Measurements from ENCODE around the gene FRMD4A.
"Not testable (repeated sequence)": the region's sequence is repeated elsewhere in the genome, so short reads cannot be mapped to it uniquely, and the experiment has no call there.

FRMD4A gene

DNA sequence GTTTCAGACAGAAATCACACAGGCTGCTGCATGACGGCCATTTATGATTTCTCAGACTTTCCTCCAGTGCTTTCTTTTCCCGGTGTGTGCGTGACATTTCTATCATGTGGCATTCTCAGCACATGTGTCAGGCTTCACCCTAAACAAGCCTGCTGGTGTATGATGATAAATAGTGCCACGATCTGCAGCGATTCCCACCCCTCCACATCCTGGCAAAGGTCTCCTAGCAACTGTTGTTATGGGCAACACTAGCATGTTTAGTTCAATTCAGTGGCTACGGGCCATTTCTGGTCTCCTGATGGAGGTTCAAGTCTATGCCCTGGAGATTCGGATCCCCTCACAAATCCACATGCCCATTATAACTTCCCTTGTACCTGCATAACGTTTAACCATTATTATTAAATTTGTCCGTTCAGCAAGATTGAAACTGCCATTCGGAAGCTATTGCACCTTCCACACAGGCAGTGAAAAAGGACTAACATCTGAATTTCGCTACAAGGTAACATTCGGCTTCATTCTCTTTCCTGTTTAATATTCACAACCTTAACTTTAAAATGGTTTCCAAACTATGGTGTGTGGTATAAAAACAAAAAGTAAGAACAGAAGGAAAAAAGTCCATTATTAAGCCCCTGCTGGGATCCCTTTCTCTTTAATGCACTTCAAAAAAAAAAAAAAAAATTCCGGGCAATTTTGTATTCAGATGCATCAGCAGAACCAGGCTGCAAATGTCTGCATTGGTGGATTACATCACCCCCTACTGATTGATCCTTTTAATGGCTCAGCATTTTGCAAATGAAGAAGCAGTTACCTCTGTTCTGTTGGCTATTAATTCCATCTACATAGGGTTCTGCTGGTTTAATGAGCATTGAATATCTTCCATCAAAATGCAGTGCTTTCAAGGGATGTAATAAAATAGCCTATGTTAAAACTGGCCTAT, 90.2 kb downstream of the FRMD4A start:
- no peak for DNase-seq (ENCODE audit: low spot score)

- not testable (repeated sequence) for DNase-seq (ENCODE audit: low spot score)
Measured at GRCh38 chr10:14238659-14239058, 92.1 kb downstream of the FRMD4A start.

- no peak for DNase-seq (ENCODE audit: low spot score)
Measured at GRCh38 chr10:14236341-14236740, 94.4 kb downstream of the FRMD4A start.

DNA sequence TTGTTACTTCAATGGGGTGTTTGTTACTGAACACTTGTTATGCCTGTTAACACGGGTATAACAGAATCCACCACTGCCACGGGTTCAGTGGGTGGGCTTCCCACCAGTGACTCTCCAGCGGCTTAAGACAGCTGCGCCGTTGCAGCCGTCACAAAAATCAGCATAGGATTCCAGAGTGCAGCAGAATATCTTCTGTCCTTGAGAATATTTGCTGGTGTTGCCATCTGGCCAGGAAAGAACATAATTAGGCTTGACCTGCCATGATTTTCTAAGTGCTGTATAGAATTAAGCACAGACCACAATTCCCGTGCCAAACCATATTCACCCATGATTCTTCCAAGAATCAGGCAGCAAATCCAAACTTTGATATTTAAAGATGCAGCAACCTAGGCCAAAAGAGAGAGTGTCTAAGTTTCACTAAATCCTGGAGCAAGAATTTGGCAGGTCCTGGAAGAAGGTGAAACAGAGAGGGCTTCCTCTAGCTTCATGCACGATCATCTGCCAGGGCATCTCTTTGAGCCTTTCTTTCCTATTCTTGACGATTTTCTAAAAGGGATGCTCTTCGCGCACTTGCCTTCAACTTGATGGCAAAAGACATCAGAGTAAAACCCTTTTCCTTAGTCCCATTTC, 95.0 kb downstream of the FRMD4A start:
- DNase-seq (ENCODE audit: low spot score), result no peak

DNA sequence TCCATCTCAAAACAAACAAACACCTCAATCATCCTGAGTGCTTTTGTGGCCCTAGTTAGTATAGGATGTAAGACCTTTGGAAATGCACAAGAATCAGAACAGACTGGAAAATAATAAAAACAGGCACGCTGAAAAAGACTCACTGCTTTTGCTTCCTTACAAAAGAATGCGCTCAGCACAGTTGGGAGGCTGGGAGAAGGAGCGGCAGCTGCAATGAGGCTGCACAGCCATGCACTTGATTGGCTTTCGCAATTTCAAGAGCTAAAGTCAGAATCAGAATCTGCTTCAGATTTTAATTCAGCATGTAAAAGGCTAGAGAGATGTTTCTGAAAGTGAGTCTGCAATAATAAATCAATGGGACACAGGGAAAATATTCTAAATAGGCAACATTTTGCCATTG, 97.2 kb downstream of the FRMD4A start:
- DNase-seq (ENCODE audit: low spot score), result no peak

DNA sequence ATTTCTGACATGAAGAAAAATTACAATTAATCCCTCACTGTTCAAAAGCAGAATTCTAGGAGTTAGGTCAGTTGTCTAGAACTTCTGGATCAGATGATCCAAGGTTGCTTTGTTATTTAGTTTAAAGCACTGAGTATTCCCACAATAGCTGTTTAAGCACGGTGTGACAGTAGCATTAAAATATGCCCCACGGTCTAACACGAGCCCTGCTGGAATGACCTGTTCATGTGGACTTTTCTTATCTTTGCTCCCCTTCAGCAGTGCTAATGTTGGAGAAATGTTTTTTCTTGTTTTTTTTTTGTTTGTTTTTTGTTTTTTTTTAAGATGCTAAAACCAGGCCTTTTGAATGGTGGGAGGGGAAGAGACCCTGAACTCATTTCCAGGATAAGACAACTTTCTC, 101.9 kb downstream of the FRMD4A start:
- not testable (repeated sequence) for DNase-seq (ENCODE audit: low spot score)

- no peak for DNase-seq (ENCODE audit: low spot score)
Measured at GRCh38 chr10:14225379-14225778, 105.3 kb downstream of the FRMD4A start.

GRCh38 chr10:14220026-14220425, 110.7 kb downstream of the FRMD4A start:
- DNase-seq (ENCODE audit: low spot score), result no peak

DNA sequence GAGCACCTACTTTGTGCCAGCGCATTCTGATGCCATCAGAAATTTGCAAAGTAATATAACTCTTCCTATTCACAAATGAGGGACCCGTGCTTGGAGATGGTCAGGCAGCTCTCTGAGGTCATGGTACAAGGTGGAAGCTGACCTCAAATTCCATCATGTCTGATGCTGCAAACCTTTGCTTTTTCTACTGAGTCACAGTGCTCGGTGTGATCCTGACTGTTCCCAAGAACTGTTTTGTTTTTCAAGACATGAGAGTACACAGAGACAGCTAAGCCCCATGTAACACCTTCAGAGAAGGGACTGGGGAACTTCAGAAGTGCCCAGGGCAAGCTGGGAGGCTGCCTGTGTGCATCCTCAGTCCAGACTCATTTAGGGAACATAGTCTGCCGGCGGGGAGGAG, 111.3 kb downstream of the FRMD4A start:
- DNase-seq (ENCODE audit: low spot score), result no peak

DNA sequence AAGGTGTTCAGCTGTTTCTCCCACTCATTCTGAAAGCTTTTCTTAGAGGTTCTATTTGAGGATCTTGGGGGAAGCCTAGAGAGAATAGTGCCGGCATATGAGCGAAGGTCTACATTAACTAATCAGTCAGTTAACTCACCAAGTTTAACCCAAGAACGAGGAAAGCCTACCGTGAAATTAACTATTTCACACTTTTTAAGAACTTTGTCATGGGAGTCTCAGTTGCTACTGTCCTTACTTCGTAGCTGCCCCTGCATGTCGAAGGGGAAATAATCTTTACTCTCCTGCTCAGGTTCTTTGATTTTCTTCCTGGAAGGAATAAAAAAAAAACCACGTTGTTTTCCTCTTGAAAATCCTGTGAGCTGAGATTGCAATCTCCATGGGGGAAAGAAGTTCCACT, 115.1 kb downstream of the FRMD4A start:
- DNase-seq (ENCODE audit: low spot score), result no peak

DNA sequence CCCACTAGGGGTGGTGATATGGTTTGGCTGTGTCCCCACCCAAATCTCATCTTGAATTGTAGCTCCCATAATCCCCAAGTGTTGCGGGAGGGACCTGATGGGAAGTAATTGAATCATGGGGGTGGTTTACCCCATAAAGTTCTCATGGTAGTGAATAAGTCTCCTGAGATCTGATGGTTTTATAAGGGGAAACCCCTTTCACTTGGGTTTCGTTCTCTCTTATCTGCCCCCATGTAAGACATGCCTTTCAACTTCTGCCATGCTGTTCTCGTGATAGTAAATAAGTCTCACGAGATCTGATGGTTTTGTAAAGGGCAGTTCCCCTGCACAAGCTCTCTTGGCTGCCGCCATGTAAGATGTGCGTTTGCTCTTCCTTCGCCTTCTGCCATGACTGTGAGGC, 117.0 kb downstream of the FRMD4A start:
- not testable (repeated sequence) for DNase-seq (ENCODE audit: low spot score)

- no peak for DNase-seq (ENCODE audit: low spot score)
Measured at GRCh38 chr10:14211610-14212009, 119.1 kb downstream of the FRMD4A start.

GRCh38 chr10:14208231-14208630, 122.5 kb downstream of the FRMD4A start:
- no peak for DNase-seq (ENCODE audit: low spot score)

- no peak for DNase-seq (ENCODE audit: low spot score)
Measured at GRCh38 chr10:14205233-14205632, 125.5 kb downstream of the FRMD4A start.

DNA sequence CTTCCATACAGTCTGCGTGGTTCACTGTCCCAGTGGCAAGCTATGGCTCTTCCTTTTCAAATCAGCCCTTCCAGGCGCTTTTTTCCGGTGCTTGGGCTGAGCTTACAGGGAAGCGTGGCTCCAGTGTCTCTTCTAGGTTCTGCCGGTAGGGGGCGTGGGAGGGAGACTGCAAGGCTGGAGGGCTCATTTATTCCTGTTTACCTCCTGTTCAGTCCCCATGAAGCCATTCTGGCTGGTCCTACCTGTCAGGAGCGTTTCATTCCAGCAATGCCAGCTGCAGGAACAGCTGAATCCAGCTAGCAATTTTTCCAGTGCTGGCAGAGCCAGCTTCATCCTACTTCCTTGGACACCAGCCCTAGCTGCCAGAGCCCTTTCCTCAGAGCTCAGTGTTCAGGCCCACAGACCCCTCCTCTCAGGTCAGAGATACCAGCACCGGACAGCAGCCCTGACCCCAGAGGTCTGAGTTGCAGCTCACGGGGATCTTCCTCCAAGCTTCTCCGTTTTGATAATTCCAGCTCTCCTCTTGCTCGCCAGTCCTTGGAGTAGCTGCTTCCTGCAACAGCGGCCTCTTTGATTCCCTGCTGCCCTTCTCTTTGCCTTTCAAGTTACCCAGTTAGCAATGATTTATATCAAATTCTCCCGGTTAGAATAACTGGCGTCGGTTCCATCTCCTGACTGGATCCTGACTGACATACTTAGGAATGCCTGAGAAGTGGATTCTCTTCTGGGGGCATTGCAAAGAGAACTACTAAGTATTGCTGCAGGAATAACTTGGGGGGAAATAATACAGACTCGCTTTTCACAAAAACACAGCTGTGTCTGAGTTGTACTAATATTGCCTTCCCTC, 129.8 kb downstream of the FRMD4A start:
- no peak for DNase-seq (ENCODE audit: low spot score)

DNA sequence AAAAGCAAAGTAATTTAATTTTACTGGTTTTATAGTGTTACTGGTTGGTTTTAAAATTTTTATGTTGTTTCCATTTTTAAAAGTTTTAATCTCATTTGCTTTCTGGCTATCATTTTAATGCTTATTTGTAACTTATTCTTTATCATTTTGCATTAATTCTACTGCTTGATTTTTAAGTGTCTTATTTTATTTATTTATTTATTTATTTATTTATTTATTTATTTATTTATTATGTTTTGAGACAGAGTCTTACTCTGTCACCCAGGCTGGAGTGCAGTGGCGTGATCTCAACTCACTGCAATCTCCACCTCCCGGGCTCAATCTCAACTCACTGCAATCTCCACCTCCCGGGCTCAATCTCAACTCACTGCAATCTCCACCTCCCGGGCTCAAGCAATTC, 131.6 kb downstream of the FRMD4A start:
- not testable (repeated sequence) for DNase-seq (ENCODE audit: low spot score)

- no peak for DNase-seq (ENCODE audit: low spot score)
Measured at GRCh38 chr10:14198078-14198477, 132.6 kb downstream of the FRMD4A start.

DNA sequence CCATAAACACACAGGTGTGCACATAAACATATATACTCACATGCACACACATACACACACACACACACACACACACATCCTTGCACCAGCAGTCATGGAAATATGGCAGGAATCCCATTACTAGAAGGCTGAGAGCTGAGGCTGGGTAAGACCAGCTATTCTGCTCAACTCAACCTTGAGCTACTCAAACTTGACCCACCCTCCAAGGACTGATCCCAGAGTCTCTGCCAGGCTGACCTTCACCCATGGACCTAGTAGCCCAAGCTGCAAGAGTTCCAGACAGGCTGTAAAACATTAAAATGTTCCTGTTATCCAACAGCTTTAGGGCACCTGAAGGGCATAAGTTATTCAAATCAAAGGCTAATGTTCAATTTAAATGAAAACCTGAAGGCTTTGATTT, 134.6 kb downstream of the FRMD4A start:
- DNase-seq (ENCODE audit: low spot score), result no peak

DNA sequence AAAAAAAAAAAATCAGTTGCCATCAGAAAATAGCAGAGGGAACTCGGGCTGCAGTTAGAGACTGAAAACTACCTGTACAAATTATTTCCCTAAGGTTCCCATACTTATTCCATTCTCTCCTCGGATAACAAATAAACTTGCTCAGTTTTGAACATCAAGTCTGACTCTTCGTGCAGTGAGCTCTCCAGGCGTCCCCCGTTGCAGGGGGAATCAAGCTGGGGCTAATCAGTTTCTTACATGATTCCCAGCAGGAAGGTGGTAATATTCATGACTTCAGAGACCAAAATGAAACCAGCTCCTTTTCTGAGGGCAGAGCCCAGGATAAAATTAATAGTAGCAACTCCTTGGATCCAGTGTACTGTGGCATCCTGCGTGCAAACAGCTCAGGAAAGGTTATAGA, 135.3 kb downstream of the FRMD4A start:
- DNase-seq (ENCODE audit: low spot score), result no peak

- no peak for DNase-seq (ENCODE audit: low spot score)
Measured at GRCh38 chr10:14192746-14193145, 138.0 kb downstream of the FRMD4A start.

GRCh38 chr10:14191871-14192270, 138.9 kb downstream of the FRMD4A start:
- no peak for DNase-seq (ENCODE audit: low spot score)

DNA sequence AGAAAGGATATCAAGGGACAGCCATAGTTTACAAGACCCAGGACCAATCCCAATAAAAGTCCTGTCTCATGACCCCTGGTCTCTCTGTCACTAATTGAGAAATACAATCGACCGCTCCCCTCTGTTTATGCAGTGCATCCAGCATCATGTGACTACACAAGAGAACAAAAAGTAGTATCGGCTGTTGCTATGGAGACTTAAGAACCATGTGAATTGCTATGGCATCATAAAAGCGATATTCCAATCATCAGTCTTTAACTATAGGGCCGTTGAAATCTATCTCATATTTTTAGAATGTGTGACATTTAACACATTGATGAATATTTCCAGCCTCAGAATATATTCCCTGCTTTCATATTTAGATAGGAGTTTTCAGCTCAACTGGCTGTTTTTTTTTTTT, 139.3 kb downstream of the FRMD4A start:
- no peak for DNase-seq (ENCODE audit: low spot score)

DNA sequence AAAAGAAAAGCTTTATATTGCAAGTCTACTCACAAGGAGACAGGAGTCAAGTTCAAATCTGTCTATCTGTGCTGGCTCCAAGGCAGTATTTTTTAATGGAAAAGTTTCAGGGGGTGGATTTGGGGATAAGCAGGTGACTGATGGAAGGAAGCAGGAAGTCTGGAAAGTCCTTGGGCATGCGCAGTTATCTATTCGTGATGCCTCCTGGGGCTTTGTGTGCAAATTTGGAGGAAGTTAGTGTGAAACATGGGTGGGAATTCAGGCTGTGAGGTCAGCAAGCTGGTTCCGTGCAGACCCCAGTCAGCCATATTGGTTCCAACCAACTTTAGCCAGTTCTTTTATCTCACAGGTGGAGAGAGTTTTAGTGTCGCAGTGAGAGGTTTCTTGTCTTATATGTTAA, 140.0 kb downstream of the FRMD4A start:
- DNase-seq (ENCODE audit: low spot score), result no peak

Measured in kidney capillary endothelial cell (primary cell).